GM13976 (cell line): Measurements from ENCODE around the gene RHD.
"Not testable (repeated sequence)": the region's sequence is repeated elsewhere in the genome, so short reads cannot be mapped to it uniquely, and the experiment has no call there.

Experiments used
- DNase-seq: peaks from one replicate; pipeline ENCODE4 v3.0.0; 2012; ENCODE audit warnings: low spot score
- in situ Hi-C: fragments of 300-500 bp; cut with MboI; formaldehyde crosslinking; loops from one replicate; pipeline ENCODE4 v1.12.0; 2022; ENCODE audit warnings: low sequenced_read_pairs, mixed read lengths, inconsistent platforms; ENCODE audit not compliant: unreplicated experiment

The RHD gene

DNA sequence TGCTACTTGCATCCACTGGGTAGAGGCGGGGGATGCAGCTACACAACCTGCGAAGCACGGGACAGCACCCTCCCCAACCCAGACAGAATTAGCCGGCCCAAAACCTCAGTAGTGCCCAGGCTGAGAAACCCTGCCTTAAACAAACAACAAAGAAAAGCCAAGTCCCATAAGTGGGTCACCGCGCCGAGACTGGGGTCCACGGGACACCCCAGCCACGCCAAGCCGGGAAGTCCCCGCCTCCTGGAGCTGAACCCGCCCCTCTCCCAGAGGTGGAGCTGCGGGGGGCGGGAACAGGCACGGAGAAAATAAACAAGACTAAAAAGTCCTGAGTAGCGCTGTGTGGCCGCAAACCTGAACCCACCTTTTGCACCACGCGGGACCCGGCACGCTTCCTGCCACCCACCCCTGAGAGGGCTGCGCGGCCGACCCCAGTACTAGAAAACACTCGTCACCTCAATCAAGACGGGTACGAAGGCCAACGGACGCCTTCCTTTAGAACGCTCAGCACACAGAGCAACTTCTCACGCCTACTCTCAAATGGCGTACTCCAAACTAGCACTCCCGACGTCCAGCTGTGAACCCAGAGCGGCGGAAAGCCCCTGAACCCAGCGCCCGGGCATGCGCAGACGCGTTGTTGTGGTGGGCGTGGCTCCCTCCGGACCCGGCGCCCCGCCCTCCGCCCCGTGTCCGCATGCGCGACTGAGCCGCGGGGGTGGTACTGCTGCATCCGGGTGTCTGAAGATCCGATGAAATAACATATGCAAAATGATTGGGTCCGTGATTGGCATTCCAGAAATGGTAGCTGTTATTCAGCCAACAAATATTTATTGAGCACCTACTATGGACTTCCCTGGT lies 4.8 kb upstream of the RHD start:
- in situ Hi-C loops: not testable (repeated sequence)

DNA sequence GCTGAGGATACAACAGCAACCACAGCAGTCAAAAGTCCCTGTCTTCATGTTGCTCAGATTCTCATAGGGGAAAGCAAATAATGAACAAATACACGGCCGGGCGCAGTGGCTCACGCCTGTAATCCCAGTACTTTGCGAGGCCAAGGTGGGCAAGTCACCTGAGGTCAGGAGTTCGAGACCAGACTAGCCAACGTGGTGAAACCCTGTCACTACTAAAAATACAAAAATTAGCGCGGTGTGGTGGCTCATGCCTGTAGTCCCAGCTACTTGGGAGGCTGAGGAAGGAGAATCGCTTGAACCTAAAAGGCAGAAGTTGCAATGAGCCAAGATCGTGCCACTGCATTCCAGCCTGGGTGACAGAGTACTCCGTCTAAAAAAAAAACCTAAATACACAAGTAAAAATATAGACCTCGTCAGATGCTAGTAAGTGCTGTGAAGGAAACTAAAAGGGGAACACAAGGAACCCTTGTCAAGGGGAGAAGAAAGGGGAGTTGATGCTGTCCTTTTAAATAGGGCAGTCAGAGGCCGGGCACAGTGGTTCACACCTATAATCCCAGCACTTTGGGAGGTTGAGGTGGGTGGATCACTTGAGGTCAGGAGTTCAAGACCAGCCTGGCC lies 4.1 kb upstream of the RHD start:
- DNase-seq, in situ Hi-C loops: not testable (repeated sequence)

More for the DNA sequence above, 4.8 kb upstream of the RHD start:
- not testable (repeated sequence) for DNase-seq

GRCh38 chr1:25275648-25276047 lies 3.3 kb downstream of the RHD start:
- in situ Hi-C loops, DNase-seq: not testable (repeated sequence)

DNA sequence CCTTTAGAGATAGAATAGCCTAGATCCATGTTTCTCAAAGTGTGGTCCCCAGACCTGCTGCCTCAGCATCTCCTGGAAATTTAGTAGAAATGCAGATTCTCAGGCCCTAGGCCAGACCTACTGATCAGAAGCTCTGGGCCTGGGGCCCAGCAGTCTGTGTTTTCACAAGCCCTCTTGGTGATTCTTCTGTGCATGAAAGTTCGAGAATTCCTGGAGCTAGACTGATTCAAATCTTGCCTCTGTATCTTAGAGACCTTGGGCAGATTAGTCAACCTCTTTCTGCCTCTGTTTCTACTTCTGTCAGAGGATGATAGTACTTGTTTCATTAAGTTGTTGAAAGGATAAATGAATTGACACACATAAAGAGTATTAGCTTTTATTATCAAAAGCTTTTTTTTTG lies 5.0 kb downstream of the RHD start:
- in situ Hi-C loops, DNase-seq: not testable (repeated sequence)

GRCh38 chr1:25278358-25278757 lies 6.0 kb downstream of the RHD start:
- in situ Hi-C loops, DNase-seq: not testable (repeated sequence)

DNA sequence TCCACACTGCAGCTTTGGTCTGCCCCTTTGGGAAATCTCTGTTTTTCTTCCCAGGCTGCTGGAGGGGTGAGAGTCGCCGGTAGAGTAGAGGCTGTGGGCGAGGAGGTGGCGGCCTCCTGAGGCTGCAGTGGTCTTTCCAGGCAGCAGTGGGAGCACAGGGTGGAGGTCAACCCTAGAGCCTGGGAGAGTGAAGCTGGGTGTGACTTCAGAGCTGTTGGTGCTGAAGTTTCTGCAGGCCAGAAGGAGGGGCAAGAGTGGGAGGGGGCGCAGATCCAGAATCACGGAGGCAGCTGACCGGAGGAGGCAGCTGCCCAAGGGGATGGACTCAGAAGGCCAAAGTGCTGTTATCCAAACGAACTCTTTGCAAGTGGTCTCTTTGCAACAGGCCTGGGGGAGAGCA lies 6.5 kb downstream of the RHD start:
- DNase-seq, in situ Hi-C loops: not testable (repeated sequence)

DNA sequence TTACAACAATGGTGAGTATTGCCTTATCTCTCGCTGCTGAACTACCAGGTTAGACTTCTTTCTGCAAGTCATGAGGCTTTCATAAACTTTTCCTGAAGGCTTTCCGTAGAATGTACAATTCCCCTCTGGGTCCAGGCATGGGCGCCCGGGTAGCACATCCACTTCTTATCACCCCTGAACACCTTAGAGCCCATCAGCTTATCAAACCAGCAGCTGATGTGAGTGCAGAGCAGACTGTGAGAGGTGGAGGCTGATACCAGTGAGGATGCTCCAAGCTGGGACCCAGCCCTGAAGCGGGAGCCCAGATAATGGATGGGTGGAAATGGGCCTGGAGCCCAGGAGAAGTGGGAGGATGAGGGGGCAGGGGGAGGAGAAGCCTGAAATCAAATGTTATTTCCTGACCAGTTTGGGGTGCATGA lies 7.4 kb downstream of the RHD start:
- in situ Hi-C loops, DNase-seq: not testable (repeated sequence)

GRCh38 chr1:25285862-25286261 lies 13.6 kb downstream of the RHD start:
- in situ Hi-C loops: not testable (repeated sequence)

GRCh38 chr1:25287164-25287563 lies 14.9 kb downstream of the RHD start:
- in situ Hi-C loops, DNase-seq: not testable (repeated sequence)

More at GRCh38 chr1:25285862-25286261, 13.6 kb downstream of the RHD start:
- DNase-seq: not testable (repeated sequence)

DNA sequence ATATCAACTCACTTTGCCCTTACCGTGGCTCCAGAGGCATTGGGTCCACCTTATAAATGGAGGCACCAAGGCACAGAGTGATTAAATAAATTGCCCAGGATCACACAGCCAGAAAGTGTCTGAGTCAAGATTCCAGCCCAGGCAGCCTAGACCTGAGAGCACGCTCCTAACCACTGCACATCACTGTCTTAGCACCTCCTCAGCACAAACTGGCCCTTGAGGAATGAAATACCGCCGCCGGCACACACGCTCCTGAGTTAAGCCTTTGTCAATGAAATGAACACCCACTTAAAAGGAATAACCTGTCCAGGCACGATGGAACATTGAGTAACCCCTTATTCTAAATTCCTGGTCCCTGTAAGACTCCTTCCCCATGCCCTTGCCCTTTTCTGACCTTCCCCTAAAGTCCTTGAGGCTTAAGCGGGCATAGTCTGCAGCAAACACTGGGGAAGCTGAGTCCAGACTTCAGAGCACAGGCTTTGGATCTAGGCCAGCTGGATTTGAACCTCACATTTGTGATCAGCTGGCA lies 16.3 kb downstream of the RHD start:
- in situ Hi-C loops, DNase-seq: not testable (repeated sequence)

DNA sequence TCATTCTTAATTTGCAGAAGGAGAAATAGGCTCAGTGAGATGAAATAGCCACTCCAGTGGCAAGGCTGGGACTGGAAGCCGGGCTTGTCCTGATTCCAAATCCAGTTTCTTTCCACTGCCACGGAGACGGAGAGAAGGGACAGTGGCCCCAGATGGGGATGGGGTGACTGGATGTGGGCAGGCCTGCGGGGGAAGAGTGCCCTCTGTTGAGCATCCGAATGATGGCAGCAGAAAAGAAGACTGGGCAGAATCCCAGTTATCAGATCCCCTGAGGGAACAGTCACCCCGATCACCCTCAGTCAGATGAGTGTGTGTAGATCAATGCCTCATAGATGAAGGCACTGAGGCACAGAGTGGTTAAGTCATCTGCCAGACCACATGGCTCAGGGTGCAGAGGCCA lies 17.7 kb downstream of the RHD start:
- DNase-seq, in situ Hi-C loops: not testable (repeated sequence)

DNA sequence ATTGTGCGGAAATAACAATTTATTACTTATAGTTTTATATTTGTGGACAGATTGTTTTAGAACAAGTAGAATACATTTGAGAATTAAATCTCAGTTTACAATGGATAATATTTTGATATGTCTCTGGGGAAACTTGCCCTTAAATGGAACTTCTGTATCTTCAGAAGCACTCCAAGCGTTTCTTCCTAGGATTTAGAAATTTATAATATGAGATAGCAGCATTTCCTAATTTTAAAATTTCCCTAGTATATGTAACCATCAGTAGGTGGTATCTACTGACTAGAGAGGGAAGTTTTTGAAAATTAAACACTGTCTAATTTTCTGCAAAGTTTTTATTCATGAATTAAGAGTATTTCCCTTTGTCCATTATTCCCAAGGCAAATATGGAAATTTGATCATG lies 21.1 kb downstream of the RHD start:
- DNase-seq, in situ Hi-C loops: not testable (repeated sequence)

- DNase-seq, in situ Hi-C loops: not testable (repeated sequence)
Measured at GRCh38 chr1:25294889-25295826, 22.8 kb downstream of the RHD start.

GRCh38 chr1:25296501-25296900 lies 24.2 kb downstream of the RHD start:
- in situ Hi-C loops: not testable (repeated sequence)

GRCh38 chr1:25300729-25301128 lies 28.4 kb downstream of the RHD start:
- DNase-seq, in situ Hi-C loops: not testable (repeated sequence)

More at GRCh38 chr1:25296501-25296900, 24.2 kb downstream of the RHD start:
- not testable (repeated sequence) for DNase-seq

GRCh38 chr1:25302330-25302729 lies 30.0 kb downstream of the RHD start:
- in situ Hi-C loops, DNase-seq: not testable (repeated sequence)

DNA sequence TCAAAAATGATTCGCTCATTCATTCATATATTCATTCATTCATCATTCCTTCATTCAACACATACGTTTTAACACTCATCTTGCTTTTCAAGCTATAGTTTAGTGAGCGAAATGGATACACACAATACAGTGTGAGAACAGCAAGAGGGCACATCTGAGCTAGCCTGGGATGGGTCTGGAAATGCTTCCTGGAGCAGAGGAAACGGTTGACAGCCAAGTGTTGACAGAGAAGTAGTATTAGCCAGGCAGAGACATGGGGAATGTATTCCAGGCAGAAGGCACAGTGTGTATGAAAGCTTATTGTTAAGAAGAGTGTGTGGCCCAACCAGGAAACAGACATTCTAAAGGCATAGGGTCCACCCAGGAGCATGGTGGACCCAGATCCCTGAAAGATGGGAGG lies 32.6 kb downstream of the RHD start:
- in situ Hi-C loops, DNase-seq: not testable (repeated sequence)

- DNase-seq, in situ Hi-C loops: not testable (repeated sequence)
Measured at GRCh38 chr1:25308168-25308567, 35.9 kb downstream of the RHD start.
